ENCODE results near the gene ID3.
A peak's percentile ranks its signal among the peaks of the same experiment; 100 is the strongest.

ID3 gene

GRCh38 chr1:23564529-23565122 is 5.3 kb upstream of the ID3 start:
- DNase-seq, result no peak

GRCh38 chr1:23563755-23564374 is 4.6 kb upstream of the ID3 start:
- no peak for DNase-seq

GRCh38 chr1:23563003-23563402 is 3.7 kb upstream of the ID3 start:
- no peak for DNase-seq

GRCh38 chr1:23562137-23562876 is 3.0 kb upstream of the ID3 start:
- DNase-seq, result peak; percentile 33

- DNase-seq, result no peak
These were observed 2.5 kb upstream of the ID3 start for GRCh38 chr1:23561813-23562100.

- DNase-seq, result no peak
These were observed 1.9 kb upstream of the ID3 start for GRCh38 chr1:23561076-23561812.

- no peak for DNase-seq
These were observed 862 bp upstream of the ID3 start for GRCh38 chr1:23559985-23560741.

- no peak for DNase-seq
These were observed 497 bp downstream of the ID3 start for GRCh38 chr1:23558872-23559135.

GRCh38 chr1:23558140-23558871 is 995 bp downstream of the ID3 start:
- DNase-seq, result peak; percentile 25

- no peak for DNase-seq
These were observed 1.7 kb downstream of the ID3 start for GRCh38 chr1:23557471-23558124.

GRCh38 chr1:23556635-23557470 is 2.4 kb downstream of the ID3 start:
- DNase-seq, result no peak

GRCh38 chr1:23555986-23556634 is 3.2 kb downstream of the ID3 start:
- no peak for DNase-seq

- no peak for DNase-seq
These were observed 3.9 kb downstream of the ID3 start for GRCh38 chr1:23555270-23555985.

GRCh38 chr1:23554481-23555269 is 4.6 kb downstream of the ID3 start:
- peak; percentile 82 for DNase-seq

GRCh38 chr1:23554127-23554480 is 5.2 kb downstream of the ID3 start:
- DNase-seq, result no peak

GRCh38 chr1:23553231-23554126 is 5.8 kb downstream of the ID3 start:
- no peak for DNase-seq

GRCh38 chr1:23551849-23552248 is 7.5 kb downstream of the ID3 start:
- no peak for DNase-seq

- no peak for DNase-seq
These were observed 10.6 kb downstream of the ID3 start for GRCh38 chr1:23548704-23549143.

Data from stimulated activated CD4-positive, alpha-beta T cell treated with anti-CD3 and anti-CD28 coated beads, Interleukin-1b, Interleukin-23, amount 100 ng/mL, for 48 hours (primary cell).